ENCODE data around the gene DBP.

GRCh38 chr19:48641850-48642249, 4.7 kb upstream of the DBP start:
- TF ChIP-seq CTCF (IDR thresholded peaks at IDR 0.05) (no peak), EP300 (IDR thresholded peaks at IDR 0.05) (no peak), POLR2A (IDR thresholded peaks at IDR 0.05) (no peak)

Data from ovary (tissue), 3 donors.